Nephron progenitor cell (in vitro differentiated cells): ENCODE results near the gene PPM1F.

Experiments
- DNase-seq: peaks from one replicate; pipeline ENCODE4 v3.0.0; 2021
- H3K27ac Mint-ChIP-seq: 2 replicates; pipeline ENCODE4 v1.8.0; 2021; ENCODE audit warnings: mild to moderate bottlenecking, moderate library complexity, mixed read lengths
- H3K27me3 Mint-ChIP-seq: 2 replicates; pipeline ENCODE4 v1.8.0; 2021; ENCODE audit warnings: mild to moderate bottlenecking, low read depth, mixed read lengths; ENCODE audit not compliant: poor library complexity
- H3K36me3 Mint-ChIP-seq: 2 replicates; pipeline ENCODE4 v1.8.0; 2021; ENCODE audit warnings: low read depth, mixed read lengths
- H3K4me1 Mint-ChIP-seq: 2 replicates; pipeline ENCODE4 v1.8.0; 2021; ENCODE audit warnings: mixed read lengths
- H3K4me3 Mint-ChIP-seq: 2 replicates; pipeline ENCODE4 v1.8.0; 2021; ENCODE audit warnings: mild to moderate bottlenecking, moderate library complexity, mixed read lengths
- H3K9me3 Mint-ChIP-seq: 2 replicates; pipeline ENCODE4 v1.8.0; 2021; ENCODE audit warnings: mild to moderate bottlenecking, moderate library complexity, mixed read lengths
- TF ChIP-seq, protein P1 (sequence below): fragments of 200-600 bp; sonication (generic); IDR thresholded peaks from 2 replicates; pipeline ENCODE4 v1.5.0; 2021; ENCODE audit warnings: antibody characterized with exemption

The PPM1F gene

DNA sequence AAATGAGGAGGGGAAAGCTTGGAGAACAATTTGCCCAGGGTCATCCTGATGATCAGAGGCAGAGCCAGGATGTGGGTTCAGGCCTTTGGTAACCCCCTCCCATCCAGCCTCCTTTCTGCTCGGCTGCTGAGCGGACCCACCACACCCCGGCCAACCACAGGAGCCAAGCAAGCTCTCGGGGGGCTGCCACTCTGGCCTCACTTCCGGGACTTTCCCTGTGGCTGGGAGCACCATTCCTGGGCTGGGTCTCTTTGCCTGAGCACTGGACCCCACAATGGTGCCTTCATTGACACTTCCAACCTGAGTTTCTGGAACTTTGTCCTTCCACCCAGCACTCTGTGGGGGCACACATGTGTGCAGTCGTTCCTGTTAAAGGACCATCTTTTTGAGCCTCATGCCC, 20.2 kb upstream of the PPM1F start:
- Mint-ChIP-seq H3K9me3 (no peaks in the 10 kb centered on the region), H3K36me3 (peaks cover 43% of the 10 kb centered on the region)

DNA sequence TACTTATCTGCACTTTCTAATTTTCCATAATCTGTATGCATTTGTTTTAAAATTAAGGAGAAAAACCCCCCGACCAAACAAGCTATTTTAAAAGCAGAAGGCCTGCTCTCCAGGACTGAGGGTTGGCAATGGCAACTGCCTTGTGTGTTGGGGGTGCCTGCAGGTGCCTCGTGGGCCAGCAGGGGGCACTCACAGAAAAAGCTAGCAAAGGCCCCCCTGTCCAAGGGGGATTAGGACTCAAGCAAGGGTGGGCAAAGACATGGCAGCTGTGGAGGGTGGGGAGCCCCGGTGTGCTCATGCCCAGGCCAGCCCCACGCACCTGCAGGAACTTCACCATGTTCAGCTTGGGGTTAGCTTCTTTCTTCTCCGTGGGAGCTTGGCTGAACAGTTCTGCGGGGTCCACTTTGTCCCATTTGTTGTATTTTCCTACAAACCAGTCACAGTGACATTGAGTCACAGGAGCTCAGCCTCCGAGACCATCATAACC, 19.7 kb upstream of the PPM1F start:
- Mint-ChIP-seq H3K4me3 (no peak overlapping the region), H3K27ac (no peak overlapping the region), H3K27me3 (no peaks in the 10 kb centered on the region), H3K9me3 (no peaks in the 10 kb centered on the region), H3K36me3 (peaks cover 46% of the 10 kb centered on the region), H3K4me1 (no peaks in the 10 kb centered on the region)
- TF ChIP-seq, protein P1, sequence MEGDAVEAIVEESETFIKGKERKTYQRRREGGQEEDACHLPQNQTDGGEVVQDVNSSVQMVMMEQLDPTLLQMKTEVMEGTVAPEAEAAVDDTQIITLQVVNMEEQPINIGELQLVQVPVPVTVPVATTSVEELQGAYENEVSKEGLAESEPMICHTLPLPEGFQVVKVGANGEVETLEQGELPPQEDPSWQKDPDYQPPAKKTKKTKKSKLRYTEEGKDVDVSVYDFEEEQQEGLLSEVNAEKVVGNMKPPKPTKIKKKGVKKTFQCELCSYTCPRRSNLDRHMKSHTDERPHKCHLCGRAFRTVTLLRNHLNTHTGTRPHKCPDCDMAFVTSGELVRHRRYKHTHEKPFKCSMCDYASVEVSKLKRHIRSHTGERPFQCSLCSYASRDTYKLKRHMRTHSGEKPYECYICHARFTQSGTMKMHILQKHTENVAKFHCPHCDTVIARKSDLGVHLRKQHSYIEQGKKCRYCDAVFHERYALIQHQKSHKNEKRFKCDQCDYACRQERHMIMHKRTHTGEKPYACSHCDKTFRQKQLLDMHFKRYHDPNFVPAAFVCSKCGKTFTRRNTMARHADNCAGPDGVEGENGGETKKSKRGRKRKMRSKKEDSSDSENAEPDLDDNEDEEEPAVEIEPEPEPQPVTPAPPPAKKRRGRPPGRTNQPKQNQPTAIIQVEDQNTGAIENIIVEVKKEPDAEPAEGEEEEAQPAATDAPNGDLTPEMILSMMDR: peak; percentile 84
- peak; percentile 75 for DNase-seq

More for the DNA sequence above, 20.2 kb upstream of the PPM1F start:
- Mint-ChIP-seq H3K27me3 (no peaks in the 10 kb centered on the region), H3K4me1 (no peaks in the 10 kb centered on the region), H3K27ac (no peak overlapping the region), H3K4me3 (no peak overlapping the region)
- DNase-seq: no peak
- TF ChIP-seq, protein P1: no peak

DNA sequence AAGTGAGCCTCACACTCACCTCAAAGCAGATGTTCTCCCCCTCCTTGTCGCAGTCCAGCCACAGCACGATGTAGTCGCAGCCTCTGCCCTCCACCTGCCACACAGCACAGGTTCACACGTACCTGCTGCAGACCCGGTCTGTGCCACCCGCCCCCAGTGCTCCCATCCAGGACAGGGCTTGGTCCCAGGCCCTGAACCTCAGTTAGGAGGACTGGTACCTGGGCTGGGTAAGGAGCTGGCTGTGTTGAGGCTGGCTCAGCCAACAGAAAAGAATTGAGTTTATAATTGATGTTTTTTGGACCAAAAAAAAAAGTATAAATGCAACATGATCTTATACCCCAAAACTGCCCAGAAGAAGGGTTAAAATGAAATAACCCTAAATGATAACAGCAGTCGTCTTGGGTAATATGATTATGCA, 19.2 kb upstream of the PPM1F start:
- no peaks in the 10 kb centered on the region for H3K27me3 Mint-ChIP-seq

DNA sequence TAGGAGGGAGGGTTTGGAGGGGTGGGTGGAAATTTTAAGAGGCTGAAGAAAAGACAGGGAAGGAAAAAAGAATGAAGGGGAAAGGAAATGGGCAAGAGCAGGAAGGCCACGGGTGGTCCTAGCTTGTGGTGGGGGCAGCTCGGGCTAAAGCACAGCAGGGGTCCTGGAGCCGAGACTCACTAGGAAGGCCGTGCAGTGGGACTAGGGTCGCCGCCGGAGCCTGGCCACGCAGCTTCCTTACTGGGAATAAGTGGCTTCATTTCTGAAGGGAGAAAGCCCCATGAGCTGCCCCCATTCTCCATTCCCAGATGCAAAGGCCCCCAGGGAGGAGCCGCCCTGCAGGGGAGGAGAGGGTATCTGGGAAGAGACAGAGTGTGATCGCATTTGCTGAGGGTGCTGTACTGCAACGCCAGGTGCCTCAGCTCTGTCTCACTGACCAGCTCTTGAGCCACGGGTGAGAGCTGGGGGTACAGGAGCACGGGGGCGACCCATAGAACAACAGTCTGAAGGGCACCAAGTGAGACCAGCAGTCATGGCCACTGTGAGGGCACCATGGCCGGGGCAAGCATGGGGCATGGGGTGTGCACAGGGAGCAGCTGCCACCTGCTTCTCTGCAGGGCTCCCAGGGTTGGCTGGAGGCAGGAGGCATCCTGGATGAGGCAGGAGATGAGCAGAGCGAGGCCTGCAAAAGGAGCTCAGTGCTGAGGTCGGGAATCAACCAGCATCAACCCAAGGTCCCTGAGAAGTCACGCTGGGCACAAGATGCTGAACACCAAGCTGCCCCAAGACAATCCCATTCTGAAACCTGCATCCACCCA, 18.4 kb upstream of the PPM1F start:
- TF ChIP-seq, protein P1: no peak
- Mint-ChIP-seq H3K4me1 (no peaks in the 10 kb centered on the region), H3K27me3 (no peaks in the 10 kb centered on the region), H3K9me3 (no peaks in the 10 kb centered on the region), H3K4me3 (no peak overlapping the region), H3K36me3 (peaks cover 59% of the 10 kb centered on the region), H3K27ac (no peak overlapping the region)
- no peak for DNase-seq

More for the DNA sequence above, 19.2 kb upstream of the PPM1F start:
- Mint-ChIP-seq H3K4me1 (no peaks in the 10 kb centered on the region), H3K4me3 (no peak overlapping the region), H3K27ac (no peak overlapping the region), H3K36me3 (peaks cover 51% of the 10 kb centered on the region), H3K9me3 (no peaks in the 10 kb centered on the region)
- TF ChIP-seq, protein P1: no peak
- DNase-seq: no peak

DNA sequence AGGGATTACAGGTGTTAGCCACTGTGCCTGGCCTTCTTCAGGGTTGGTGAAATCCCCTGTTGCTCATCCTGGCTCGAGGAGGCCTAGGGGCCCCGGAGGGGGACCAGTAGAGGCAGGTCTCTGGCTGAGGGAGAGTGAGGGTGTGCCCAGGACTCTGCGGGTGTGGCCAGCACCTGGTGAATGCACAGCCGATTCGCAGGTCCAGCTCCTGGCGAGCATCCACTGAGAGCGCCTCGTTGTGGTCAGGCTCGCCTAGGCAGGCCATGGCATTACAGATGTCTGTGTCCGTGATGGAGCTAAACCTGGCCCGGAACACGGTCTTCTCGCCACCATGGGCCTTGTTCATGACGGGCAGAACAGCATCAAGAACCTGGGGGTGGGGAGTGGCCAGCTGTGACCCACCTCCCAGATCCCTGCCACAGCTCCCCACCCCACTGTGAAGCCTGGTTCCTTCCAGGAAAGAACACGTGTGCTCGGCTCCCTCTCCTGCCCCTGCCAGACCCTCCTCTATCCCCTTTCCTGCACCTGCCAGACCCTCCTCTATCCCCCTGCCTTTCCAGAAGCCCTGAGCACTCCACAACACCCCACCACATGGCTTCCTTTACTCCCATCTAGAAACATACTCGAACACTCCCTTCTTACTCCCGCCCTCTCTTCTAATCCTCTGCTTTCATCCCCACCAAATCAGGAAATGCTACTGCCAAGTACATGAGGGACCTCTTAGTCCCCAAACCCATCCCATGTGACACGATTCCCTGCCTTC, 17.6 kb upstream of the PPM1F start:
- no peaks in the 10 kb centered on the region for H3K9me3 Mint-ChIP-seq
- H3K36me3 Mint-ChIP-seq: peaks cover 56% of the 10 kb centered on the region
- TF ChIP-seq, protein P1: no peak
- H3K4me3 Mint-ChIP-seq: no peak overlapping the region
- no peaks in the 10 kb centered on the region for H3K27me3 Mint-ChIP-seq
- no peaks in the 10 kb centered on the region for H3K4me1 Mint-ChIP-seq
- H3K27ac Mint-ChIP-seq: no peak overlapping the region
- DNase-seq: no peak
